Stimulated activated CD8-positive, alpha-beta memory T cell treated with anti-CD3 and anti-CD28 coated beads, Interleukin-4, amount 100 ng/mL, for 24 hours (primary cell): ENCODE results near the gene MAMDC4.
"Not testable (repeated sequence)": the region's sequence is repeated elsewhere in the genome, so short reads cannot be mapped to it uniquely, and the experiment has no call there.

Source experiments
- DNase-seq: peaks from one replicate; pipeline ENCODE4 v3.0.0-alpha.2; 2020; ENCODE audit warnings: low read depth

MAMDC4 gene

GRCh38 chr9:136862849-136863622 lies 10.9 kb downstream of the MAMDC4 start:
- no peak for DNase-seq

- DNase-seq, result no peak
Observed at GRCh38 chr9:136863623-136864273, 11.6 kb downstream of the MAMDC4 start.

GRCh38 chr9:136865041-136865767 lies 13.1 kb downstream of the MAMDC4 start:
- no peak for DNase-seq

- no peak for DNase-seq
Observed at GRCh38 chr9:136865768-136866103, 13.6 kb downstream of the MAMDC4 start.

- not testable (repeated sequence) for DNase-seq
Observed at GRCh38 chr9:136866898-136867421, 14.8 kb downstream of the MAMDC4 start.

GRCh38 chr9:136867480-136867879 lies 15.3 kb downstream of the MAMDC4 start:
- DNase-seq, result no peak

GRCh38 chr9:136867917-136868316 lies 15.8 kb downstream of the MAMDC4 start:
- DNase-seq, result no peak

GRCh38 chr9:136868644-136869043 lies 16.5 kb downstream of the MAMDC4 start:
- no peak for DNase-seq

GRCh38 chr9:136869611-136870010 lies 17.5 kb downstream of the MAMDC4 start:
- DNase-seq, result not testable (repeated sequence)

GRCh38 chr9:136875155-136875554 lies 23.0 kb downstream of the MAMDC4 start:
- DNase-seq, result no peak

GRCh38 chr9:136876476-136876875 lies 24.3 kb downstream of the MAMDC4 start:
- no peak for DNase-seq

GRCh38 chr9:136880651-136881050 lies 28.5 kb downstream of the MAMDC4 start:
- DNase-seq, result no peak

- peak; percentile 45 for DNase-seq
Observed at GRCh38 chr9:136881691-136882108, 29.6 kb downstream of the MAMDC4 start.

- DNase-seq, result peak; percentile 88
Observed at GRCh38 chr9:136882109-136882946, 30.2 kb downstream of the MAMDC4 start.

- DNase-seq, result not testable (repeated sequence)
Observed at GRCh38 chr9:136882947-136883283, 30.8 kb downstream of the MAMDC4 start.

GRCh38 chr9:136883670-136884069 lies 31.5 kb downstream of the MAMDC4 start:
- not testable (repeated sequence) for DNase-seq

- DNase-seq, result peak; percentile 95
Observed at GRCh38 chr9:136885950-136886578, 33.9 kb downstream of the MAMDC4 start, which contains the start of gene TRAF2. TSS of gene TRAF2 (plus strand) at chr9:136886516. CDS start at chr9:136898741, 12,225 bp downstream.

- DNase-seq, result peak; percentile 22
Observed at GRCh38 chr9:136886610-136887597, 34.8 kb downstream of the MAMDC4 start.

GRCh38 chr9:136888454-136888853 lies 36.3 kb downstream of the MAMDC4 start:
- DNase-seq, result no peak

- DNase-seq, result no peak
Observed at GRCh38 chr9:136889858-136890257, 37.7 kb downstream of the MAMDC4 start.
